Esophagus squamous epithelium (tissue), 4 donors: ENCODE results near the gene DNM1L.
"Not testable (repeated sequence)": the region's sequence is repeated elsewhere in the genome, so short reads cannot be mapped to it uniquely, and the experiment has no call there.

Source experiments
- POLR2A ChIP-seq, 4 donors: fragments of 450-650 bp; IDR thresholded peaks; one replicate each; pipeline ENCODE4 v1.6.1; 2017; ENCODE audit warnings: antibody characterized with exemption in 4 of 4, mild to moderate bottlenecking in 4 of 4, moderate library complexity in 3 of 4
- TF ChIP-seq, protein P1 (sequence below), 6 experiments: fragments of 450-650 bp in 4 of 6; fragments of 200-600 bp in 2 of 6; sonication (generic) in 2 of 6; IDR thresholded peaks; one replicate each; pipeline ENCODE4 v1.5.1; 2016 to 2019; ENCODE audit warnings: antibody characterized with exemption in 6 of 6, mild to moderate bottlenecking in 4 of 6, moderate library complexity in 4 of 6

DNA sequence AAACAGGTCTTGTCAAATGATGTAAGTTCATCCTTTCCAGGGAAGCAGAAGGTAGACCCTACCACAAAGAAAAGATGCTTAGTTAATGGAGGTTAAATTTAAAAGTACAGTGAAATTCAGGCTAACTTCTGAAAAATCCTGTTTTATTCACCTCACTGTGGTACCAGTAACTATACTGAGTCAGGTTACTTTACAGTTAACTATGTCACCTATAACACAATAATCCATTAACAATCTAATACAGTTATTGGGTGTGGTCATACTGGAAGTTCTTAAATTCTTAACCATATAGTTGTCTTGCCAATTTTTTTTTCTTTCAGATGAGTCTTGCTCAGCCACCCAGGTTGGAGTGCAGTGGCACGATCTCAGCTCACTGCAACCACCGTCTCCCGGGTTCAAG, 46.2 kb downstream of the DNM1L start:
- TF ChIP-seq, protein P1, sequence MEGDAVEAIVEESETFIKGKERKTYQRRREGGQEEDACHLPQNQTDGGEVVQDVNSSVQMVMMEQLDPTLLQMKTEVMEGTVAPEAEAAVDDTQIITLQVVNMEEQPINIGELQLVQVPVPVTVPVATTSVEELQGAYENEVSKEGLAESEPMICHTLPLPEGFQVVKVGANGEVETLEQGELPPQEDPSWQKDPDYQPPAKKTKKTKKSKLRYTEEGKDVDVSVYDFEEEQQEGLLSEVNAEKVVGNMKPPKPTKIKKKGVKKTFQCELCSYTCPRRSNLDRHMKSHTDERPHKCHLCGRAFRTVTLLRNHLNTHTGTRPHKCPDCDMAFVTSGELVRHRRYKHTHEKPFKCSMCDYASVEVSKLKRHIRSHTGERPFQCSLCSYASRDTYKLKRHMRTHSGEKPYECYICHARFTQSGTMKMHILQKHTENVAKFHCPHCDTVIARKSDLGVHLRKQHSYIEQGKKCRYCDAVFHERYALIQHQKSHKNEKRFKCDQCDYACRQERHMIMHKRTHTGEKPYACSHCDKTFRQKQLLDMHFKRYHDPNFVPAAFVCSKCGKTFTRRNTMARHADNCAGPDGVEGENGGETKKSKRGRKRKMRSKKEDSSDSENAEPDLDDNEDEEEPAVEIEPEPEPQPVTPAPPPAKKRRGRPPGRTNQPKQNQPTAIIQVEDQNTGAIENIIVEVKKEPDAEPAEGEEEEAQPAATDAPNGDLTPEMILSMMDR (IDR thresholded peaks at IDR 0.05), result not testable (repeated sequence)
- not testable (repeated sequence) for TF ChIP-seq POLR2A (IDR thresholded peaks at IDR 0.05)
